ENCODE measurements around the gene MZB1. TPM values are rescaled to one million over a fixed set of nuclear protein-coding genes. Genes with fewer than 3 reads are reported as not detected.

The MZB1 gene
- total and polyA plus RNA-seq, 2 of the 8 experiments (the other 6 are each of a cell fraction or from before 2014, with no cell fraction given), result 0.39 to 0.47 TPM

GRCh38 chr5:139374909-139375308 is 14.8 kb downstream of the MZB1 start (continued):
- TF ChIP-seq KDM4A (IDR thresholded peaks at IDR 0.05; ENCODE audit: low read depth, low read length, severe bottlenecking) (no peak), SP2 (IDR thresholded peaks at IDR 0.05; ENCODE audit: low read length) (no peak), RAD21 (IDR thresholded peaks at IDR 0.05 in 1 of 2, conservative IDR thresholded peaks at IDR 0.05 in 1 of 2; ENCODE audit: low read depth in 2 of 2, low read length in 2 of 2) (peak in 1 of 2 experiments; percentile 6; a peak in 1 of 4 replicates), JUND (IDR thresholded peaks at IDR 0.05; ENCODE audit: low read length) (no peak), POLR2A (IDR thresholded peaks at IDR 0.05; ENCODE audit: control extremely low read depth in 1 of 2, low read depth in 2 of 2, low read length in 2 of 2) (no peak)
